Kidney (tissue), 14 donors: ENCODE results near the gene CSRNP2. TPM values are rescaled to one million over a fixed set of nuclear protein-coding genes. Genes with fewer than 3 reads are reported as not detected.

ENCODE experiments used
- DNase-seq, 5 donors: peaks; one replicate each; pipeline ENCODE4 v3.0.0-alpha.2; 2013 to 2020
- FAIRE-seq: peaks from 2 replicates; lab custom pipeline; 2012; peaks lifted over from hg19 to GRCh38; lab: Jason Lieb, UNC
- H3K27ac ChIP-seq, 2 donors: one replicate each; pipeline ENCODE4 v1.7.0; 2013; ENCODE audit warnings: low read depth in 2 of 2, low read length in 2 of 2, inconsistent platforms in 1 of 2
- H3K27me3 ChIP-seq: one replicate; pipeline ENCODE4 v1.7.1; 2013; ENCODE audit warnings: low read length, inconsistent platforms; ENCODE audit not compliant: control insufficient read depth, insufficient read depth
- H3K36me3 ChIP-seq, 3 donors: one replicate each; pipeline versions ENCODE4 v1.7.0 to v1.7.1; 2013; ENCODE audit warnings: low read length in 3 of 3, control low read depth in 1 of 3, inconsistent platforms in 1 of 3; ENCODE audit not compliant: insufficient read depth in 3 of 3, control insufficient read depth in 2 of 3
- H3K4me1 ChIP-seq, 3 donors: one replicate each; pipeline versions ENCODE4 v1.7.0 to v1.7.1; 2013; ENCODE audit warnings: low read length in 3 of 3, inconsistent platforms in 1 of 3, low read depth in 1 of 3; ENCODE audit not compliant: control insufficient read depth in 2 of 3, insufficient read depth in 2 of 3
- H3K4me3 ChIP-seq, 3 donors: one replicate each; pipeline versions ENCODE4 v1.7.0 to v1.8.1; 2013; ENCODE audit warnings: low read length in 3 of 3, control low read depth in 1 of 3, inconsistent platforms in 1 of 3
- H3K9ac ChIP-seq, 3 donors: one replicate each; pipeline versions ENCODE4 v1.7.0 to v1.7.1; 2013; ENCODE audit warnings: low read length in 3 of 3, control low read depth in 1 of 3, inconsistent platforms in 1 of 3
- H3K9me3 ChIP-seq, 3 donors: one replicate each; pipeline versions ENCODE4 v1.7.0 to v1.7.1; 2013; ENCODE audit warnings: low read length in 3 of 3, control low read depth in 1 of 3, inconsistent platforms in 1 of 3; ENCODE audit not compliant: control insufficient read depth in 2 of 3, insufficient read depth in 1 of 3
- intact Hi-C: fragments of 100-400 bp; cut with DNase I; formaldehyde crosslinking; loops from one replicate; pipeline ENCODE4 v1.11.1; 2022
- polyA plus RNA-seq: library from polyadenylated mRNA; stranded (reverse); fragments of 350-450 nt; fragmentation: Illumina TruSeq; extraction: RNeasy Lipid Tissue Mini Kit (QIAGEN cat#74804); gene quantifications from one replicate; pipeline ENCODE4 v1.2.3, GENCODE V29; 2014; ENCODE audit warnings: low read depth, low replicate concordance; ENCODE audit not compliant: insufficient read depth
- total RNA-seq: library from RNA; stranded (reverse); fragmentation: NEBNext Ultra II Directional; extraction: Animal tissue kit (Norgen Biotek cat#: 25700); gene quantifications from one replicate; pipeline ENCODE4 v1.2.1, GENCODE V29; 2021
- TF ChIP-seq, protein P1 (sequence below): IDR thresholded peaks from 3 replicates; pipeline ENCODE4 v1.5.1; 2012; ENCODE audit warnings: mild to moderate bottlenecking, moderate library complexity, borderline replicate concordance; ENCODE audit not compliant: insufficient read depth; ENCODE audit errors: extremely low read depth
- donor health status: control.
- donor health status: control.
- donor health status: control.
- donor health status: control.
- donor health status: control.
- donor health status: DM: yes; HTN: yes; CAD: no.
- donor health status: Normal renal cell carcinoma (clear cell type).

CSRNP2 gene
- total and polyA plus RNA-seq, 2 donors from 2014 or later: 8.5 to 29.6 TPM

GRCh38 chr12:51011955-51012354, 71.4 kb downstream of the CSRNP2 start:
- DNase-seq (peak in 1 of 5 donors; percentile 52), FAIRE-seq (no peak)
- Histone ChIP-seq H3K4me1 (peaks cover 0 to 7% (median 2%) of the 10 kb centered on the region in 3 donors), H3K9ac (no peak overlapping the region), H3K36me3 (peaks cover 0 to 6% (median 0%) of the 10 kb centered on the region in 3 donors), H3K9me3 (no peaks in the 10 kb centered on the region), H3K27ac (no peak overlapping the region), H3K27me3 (no peaks in the 10 kb centered on the region), H3K4me3 (no peak overlapping the region)
- TF ChIP-seq, protein P1, sequence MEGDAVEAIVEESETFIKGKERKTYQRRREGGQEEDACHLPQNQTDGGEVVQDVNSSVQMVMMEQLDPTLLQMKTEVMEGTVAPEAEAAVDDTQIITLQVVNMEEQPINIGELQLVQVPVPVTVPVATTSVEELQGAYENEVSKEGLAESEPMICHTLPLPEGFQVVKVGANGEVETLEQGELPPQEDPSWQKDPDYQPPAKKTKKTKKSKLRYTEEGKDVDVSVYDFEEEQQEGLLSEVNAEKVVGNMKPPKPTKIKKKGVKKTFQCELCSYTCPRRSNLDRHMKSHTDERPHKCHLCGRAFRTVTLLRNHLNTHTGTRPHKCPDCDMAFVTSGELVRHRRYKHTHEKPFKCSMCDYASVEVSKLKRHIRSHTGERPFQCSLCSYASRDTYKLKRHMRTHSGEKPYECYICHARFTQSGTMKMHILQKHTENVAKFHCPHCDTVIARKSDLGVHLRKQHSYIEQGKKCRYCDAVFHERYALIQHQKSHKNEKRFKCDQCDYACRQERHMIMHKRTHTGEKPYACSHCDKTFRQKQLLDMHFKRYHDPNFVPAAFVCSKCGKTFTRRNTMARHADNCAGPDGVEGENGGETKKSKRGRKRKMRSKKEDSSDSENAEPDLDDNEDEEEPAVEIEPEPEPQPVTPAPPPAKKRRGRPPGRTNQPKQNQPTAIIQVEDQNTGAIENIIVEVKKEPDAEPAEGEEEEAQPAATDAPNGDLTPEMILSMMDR: no peak
- intact Hi-C loops: no loop called here

Other genes starting within 250 kb of the CSRNP2 start
- gene TMPRSS12, start 240.7 kb downstream of the CSRNP2 start, total RNA-seq: not detected
- not detected for gene TMPRSS12, start 240.7 kb downstream of the CSRNP2 start, polyA plus RNA-seq
- not detected for gene HIGD1C, start 131.1 kb downstream of the CSRNP2 start, total RNA-seq
- not detected for gene HIGD1C, start 131.1 kb downstream of the CSRNP2 start, polyA plus RNA-seq
- 90.2 TPM for gene SLC11A2, start 57.2 kb downstream of the CSRNP2 start, total RNA-seq
- 22.3 TPM for gene SLC11A2, start 57.2 kb downstream of the CSRNP2 start, polyA plus RNA-seq
- gene LETMD1, start 35.3 kb downstream of the CSRNP2 start, total RNA-seq: 54.4 TPM
- 68.2 TPM for gene LETMD1, start 35.3 kb downstream of the CSRNP2 start, polyA plus RNA-seq
- 31.2 TPM for gene TFCP2, start 89.5 kb upstream of the CSRNP2 start, total RNA-seq
- gene TFCP2, start 89.5 kb upstream of the CSRNP2 start, polyA plus RNA-seq: 15.2 TPM
- gene POU6F1, start 134.5 kb upstream of the CSRNP2 start, total RNA-seq: 20.0 TPM
- 5.2 TPM for gene POU6F1, start 134.5 kb upstream of the CSRNP2 start, polyA plus RNA-seq
- 319 TPM for gene DAZAP2, start 155.2 kb upstream of the CSRNP2 start, total RNA-seq
- gene DAZAP2, start 155.2 kb upstream of the CSRNP2 start, polyA plus RNA-seq: 363 TPM
- gene SMAGP, start 186.8 kb upstream of the CSRNP2 start, total RNA-seq: 28.5 TPM
- gene SMAGP, start 186.8 kb upstream of the CSRNP2 start, polyA plus RNA-seq: 22.8 TPM
- gene BIN2, start 240.6 kb upstream of the CSRNP2 start, total RNA-seq: 15.6 TPM
- gene BIN2, start 240.6 kb upstream of the CSRNP2 start, polyA plus RNA-seq: 3.4 TPM